Stimulated activated CD4-positive, alpha-beta T cell treated with anti-CD3 and anti-CD28 coated beads, Interleukin-2, amount 100 ng/mL, for 48 hours (primary cell): ENCODE results near the gene SLC22A1.
"Not testable (repeated sequence)": the region's sequence is repeated elsewhere in the genome, so short reads cannot be mapped to it uniquely, and the experiment has no call there.

ENCODE experiments used
- DNase-seq, 2 donors: peaks; one replicate each; pipeline ENCODE4 v3.0.0-alpha.2; 2020

SLC22A1 gene

GRCh38 chr6:160140493-160140892 lies 18.9 kb downstream of the SLC22A1 start:
- DNase-seq = not testable (repeated sequence)

- DNase-seq = no peak
These were observed 19.5 kb downstream of the SLC22A1 start for GRCh38 chr6:160141001-160141726.

GRCh38 chr6:160142115-160142715 lies 20.6 kb downstream of the SLC22A1 start:
- DNase-seq = no peak

DNA sequence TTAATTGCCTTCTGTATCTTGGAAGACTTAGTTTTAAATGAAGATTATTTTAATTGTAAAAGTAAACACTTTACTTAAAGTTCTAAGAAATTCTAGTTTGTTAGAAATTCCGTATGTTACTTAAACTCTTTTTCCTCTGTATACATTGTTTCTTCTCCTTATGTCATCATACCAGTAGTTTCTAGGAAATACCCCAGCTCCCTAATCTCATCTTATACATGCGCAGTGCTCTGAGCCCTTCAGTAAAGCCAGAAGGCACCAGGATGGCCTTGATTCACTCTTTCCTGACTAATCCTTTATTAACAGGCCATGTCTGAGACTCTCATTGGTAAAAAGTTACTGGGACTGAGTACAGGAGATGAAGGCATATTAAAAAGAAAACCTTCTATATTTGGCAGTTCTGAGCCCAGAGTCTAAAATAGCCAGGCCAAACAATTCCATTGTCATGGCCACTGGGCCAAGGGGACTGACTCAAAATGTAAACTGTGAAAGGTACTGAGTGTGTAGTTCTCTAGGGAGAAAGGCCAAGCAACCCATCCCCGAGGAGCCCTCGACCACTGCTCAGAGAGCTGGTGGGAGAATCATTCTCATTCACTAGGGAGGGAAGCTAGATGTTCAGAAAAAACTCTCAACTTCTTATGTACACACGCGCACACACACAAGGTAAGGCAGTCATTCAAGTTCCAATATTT lies 25.0 kb downstream of the SLC22A1 start:
- DNase-seq = no peak

DNA sequence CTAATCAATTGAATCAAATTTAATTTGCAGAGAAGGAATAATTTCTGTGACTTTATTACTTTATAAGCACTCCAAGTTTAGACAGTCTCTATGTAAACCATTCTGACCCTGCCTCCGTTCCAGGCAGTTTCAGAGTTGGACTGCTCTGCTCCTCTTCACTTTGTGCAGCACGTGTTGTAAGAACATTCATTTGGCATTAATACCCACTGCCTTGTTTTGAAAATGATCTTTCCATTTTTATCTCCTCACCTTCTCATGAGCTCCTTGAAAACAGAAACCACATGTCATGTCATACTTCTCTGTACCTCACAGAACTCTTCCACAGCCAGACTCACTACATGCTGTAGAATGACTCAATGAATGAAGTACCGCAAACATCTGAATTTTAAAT lies 25.5 kb downstream of the SLC22A1 start:
- no peak for DNase-seq

- DNase-seq = no peak
These were observed 32.9 kb downstream of the SLC22A1 start for GRCh38 chr6:160154471-160154870.

GRCh38 chr6:160156842-160157241 lies 35.2 kb downstream of the SLC22A1 start:
- no peak for DNase-seq

DNA sequence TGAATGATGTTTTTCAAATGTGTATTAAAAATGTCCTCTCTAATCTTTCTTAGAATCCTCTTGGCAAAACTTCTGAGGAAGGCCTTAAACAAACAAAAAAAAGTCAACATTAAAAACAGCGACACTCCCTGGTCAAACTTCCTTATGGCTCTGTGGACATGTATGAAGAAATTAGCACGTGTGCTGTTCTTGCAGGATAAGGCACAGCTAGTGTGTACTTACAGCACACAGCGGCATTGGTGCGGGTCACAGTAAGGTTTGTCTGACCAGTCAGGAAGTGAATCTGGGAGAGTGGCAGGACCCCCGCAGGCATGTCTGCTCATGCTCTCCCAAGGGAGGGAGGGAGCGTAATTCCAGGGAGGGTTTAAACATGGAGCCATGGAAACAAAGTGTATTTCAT lies 38.8 kb downstream of the SLC22A1 start:
- DNase-seq = no peak

DNA sequence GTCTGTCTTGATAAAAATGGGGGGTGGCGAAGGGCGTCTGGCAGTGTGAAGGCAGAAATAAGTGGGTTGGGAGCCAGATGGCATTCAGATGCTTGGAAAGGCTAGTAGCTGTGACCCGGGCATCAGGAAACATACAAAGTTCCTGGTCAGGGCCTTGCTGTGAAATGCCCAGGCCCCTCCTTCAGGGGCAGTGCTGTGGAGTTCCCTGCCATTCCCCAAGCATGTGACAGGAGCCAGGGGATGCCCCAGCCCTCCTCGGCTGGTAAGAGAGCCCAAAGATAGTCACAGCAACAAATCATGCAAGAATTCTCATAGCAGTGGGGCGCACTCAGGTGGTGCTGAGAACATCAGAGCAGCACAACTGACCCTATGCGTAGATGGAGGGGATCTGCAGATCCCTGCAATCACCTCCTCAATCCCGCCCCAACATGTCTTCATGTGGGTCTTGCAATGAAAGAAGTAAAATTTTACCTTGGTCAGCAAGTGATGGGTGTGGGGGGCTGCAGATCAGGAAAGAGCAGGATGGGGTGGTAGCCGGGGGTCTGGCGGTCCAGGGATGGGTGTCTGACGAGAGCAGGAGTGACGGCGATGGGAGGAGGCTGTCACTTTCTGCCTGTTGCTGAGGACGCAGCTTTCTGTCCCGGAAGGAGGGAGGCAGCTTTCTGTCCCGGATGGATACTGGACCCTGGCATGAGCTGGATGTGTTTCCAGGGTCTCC lies 39.5 kb downstream of the SLC22A1 start:
- no peak for DNase-seq

DNA sequence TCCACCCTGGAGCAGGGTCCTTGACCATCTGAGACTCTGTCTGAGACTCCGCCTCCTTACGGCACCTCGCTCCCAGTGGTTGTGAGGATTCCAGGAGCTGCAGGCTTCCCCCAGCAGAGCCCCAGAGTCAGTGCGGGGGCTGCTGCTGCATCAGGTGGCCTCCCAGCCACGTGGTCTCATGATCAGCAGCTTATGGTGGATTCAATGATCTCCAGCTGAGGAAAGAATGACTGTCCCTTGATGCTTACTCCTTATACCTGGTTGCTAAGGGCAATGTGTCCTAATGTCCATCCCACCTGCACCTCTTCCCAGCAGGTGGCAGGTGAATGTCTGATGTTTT lies 40.0 kb downstream of the SLC22A1 start:
- DNase-seq = no peak

DNA sequence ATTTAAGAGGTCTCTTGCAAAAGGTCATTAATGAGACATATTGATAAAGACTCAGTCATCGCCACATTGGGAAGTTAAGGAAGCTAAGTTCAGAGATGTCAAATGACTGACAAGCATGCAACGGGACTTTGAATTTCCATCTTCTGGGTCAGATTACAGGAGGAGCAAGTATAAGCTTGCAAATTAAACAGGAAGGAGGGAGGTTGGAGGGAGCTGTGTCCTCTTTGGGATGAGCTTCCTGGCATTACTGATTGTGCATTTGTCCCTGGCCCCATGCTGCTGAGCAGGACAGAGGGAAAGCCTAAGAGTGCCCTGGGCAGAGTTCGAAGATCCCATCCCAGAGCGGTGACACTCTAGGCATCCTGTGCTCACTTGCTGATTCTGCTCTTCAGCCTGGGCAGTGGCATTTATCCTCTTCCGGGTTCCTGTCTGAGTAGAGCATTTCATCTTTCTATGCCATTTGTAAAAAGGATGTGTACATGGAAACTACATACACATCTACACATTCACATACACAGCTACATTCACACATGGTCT lies 40.5 kb downstream of the SLC22A1 start:
- no peak for DNase-seq

DNA sequence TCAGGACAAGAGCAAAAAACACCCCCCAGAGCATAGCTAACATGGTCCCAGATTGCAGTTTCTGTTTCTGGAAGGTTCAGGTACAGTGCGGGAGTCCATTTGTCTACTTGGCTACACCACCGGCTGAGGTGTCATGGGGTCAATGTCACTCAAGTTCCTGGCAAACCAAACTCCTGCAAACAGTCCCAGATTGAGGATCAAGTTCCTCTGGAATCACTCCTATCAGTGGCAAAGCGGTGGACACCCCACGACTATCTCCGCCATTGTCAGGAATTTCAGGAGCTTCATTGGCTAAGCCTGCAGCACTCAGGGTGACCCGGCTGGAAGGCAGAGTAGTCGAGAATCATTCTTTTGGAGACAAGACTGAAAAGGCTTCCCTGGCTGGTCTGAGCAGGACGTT lies 41.8 kb downstream of the SLC22A1 start:
- no peak for DNase-seq

DNA sequence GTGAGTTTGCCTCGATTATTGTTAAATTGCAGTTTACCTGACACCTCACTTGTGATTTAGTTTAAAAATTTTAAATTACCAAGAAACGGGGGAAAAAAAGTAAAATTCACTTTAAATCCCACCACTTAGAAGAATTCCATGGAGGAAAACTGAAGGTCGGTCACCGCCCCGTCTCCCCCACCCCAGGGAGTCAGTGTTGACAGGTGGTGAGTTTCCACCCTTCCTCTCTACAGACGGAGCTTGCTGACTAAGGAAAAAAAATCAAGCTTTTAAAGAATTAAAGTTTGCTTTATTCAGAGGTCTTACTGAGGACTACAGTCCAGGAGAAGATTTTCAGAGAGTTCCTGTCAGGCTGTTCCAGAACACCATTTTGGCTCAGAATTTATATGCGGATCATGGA lies 42.3 kb downstream of the SLC22A1 start:
- DNase-seq = no peak

GRCh38 chr6:160165928-160166327 lies 44.3 kb downstream of the SLC22A1 start:
- DNase-seq = not testable (repeated sequence)

DNA sequence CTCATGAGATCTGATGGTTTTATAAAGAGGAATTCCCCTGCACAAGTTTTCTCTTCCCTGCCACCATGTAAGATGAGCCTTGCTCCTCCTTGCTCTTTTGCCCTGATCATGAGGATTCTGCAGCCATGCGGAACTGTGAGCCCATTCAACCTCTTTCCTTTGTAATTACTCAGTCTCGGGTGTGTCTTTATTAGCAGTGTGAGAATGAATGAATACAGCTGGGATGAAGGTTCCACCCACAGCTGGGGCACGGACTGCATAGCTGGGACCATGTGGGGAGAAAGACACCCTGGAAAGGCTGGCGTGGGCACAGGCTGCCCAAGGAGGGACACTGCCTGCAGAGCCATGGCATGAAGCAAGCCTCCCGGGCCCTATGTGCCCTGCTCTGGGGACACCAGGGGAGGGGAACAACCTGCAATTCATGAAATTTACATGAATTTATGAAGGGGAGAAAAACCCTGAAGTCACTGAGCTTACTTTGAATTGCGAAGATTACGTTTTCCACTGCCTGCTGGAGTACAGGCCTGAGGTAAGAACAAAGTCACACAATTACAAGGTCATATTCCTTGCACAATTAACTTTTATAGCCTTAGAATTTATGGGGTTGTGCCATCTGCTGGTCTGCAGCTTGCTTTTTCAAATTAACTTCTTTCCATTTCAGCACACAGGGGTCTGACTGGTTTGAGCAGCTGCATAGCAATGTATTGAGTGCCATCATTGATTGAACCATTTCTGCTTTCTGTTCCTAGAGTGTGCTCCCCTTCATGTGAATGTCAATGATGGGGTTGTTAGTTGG lies 46.2 kb downstream of the SLC22A1 start:
- no peak for DNase-seq

DNA sequence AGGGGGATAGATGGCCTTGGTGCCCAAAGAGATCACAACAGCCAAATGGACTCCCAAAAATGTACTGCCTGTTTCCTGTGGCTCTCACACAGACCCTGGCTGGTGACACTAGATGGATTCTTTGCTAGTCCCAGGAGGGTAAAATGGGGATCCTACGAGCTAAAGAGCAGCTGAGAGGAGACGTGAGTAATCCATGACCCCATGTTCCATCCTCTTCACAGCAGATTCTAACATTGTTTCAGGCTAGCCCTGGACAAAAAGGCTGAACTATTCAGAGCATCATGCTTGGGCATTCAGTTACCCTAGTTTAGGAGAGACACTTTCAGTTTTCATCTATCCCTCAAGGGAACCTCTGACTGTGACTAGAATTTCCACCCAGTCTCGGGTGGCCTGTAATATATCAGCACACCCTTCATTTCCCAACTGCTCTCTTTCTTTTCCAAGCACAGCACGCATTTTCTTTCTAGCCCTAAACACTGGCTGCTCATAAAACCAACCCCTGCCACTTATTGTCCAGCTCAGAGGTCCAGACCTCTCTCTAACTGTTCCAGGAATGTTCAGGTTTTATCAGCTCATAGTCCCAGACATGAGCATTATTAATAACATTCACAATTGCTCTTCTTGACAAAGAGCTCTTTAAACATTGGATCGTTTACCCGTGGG lies 48.5 kb downstream of the SLC22A1 start:
- DNase-seq = no peak

DNA sequence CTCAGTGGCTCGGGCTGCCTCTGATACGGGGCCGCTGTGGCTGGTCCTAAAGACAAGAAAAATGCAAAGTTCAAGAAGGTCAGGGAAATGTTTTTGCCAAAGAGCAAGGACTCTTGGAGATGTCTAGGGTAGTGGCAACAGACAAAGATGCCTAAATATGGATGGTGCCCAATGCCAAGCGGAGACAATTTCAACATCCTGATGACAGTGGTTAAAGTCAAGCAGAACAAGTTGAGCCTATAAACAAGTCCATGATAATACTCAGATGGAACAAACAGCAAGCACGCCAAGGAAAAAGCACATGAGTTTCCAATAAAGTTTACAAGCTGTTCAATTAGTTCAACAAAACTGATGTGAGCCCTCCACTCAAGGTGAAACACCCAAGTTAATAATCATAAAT lies 51.1 kb downstream of the SLC22A1 start:
- DNase-seq = no peak

- DNase-seq = no peak
These were observed 52.4 kb downstream of the SLC22A1 start for GRCh38 chr6:160173806-160174527.

- no peak for DNase-seq
These were observed 53.1 kb downstream of the SLC22A1 start for GRCh38 chr6:160174681-160175080.

- DNase-seq = no peak
These were observed 55.6 kb downstream of the SLC22A1 start for GRCh38 chr6:160177220-160177619.

GRCh38 chr6:160178271-160178670 lies 56.7 kb downstream of the SLC22A1 start:
- DNase-seq = no peak
